GM11168 (cell line): ENCODE data around the gene MKRN1.
"Not testable (repeated sequence)": the region's sequence is repeated elsewhere in the genome, so short reads cannot be mapped to it uniquely, and the experiment has no call there.

Source experiments
- in situ Hi-C: fragments of 300-500 bp; cut with MboI; formaldehyde crosslinking; loops from one replicate; pipeline ENCODE4 v1.12.0; 2022; ENCODE audit warnings: low sequenced_read_pairs; ENCODE audit not compliant: unreplicated experiment

The MKRN1 gene, protein sequence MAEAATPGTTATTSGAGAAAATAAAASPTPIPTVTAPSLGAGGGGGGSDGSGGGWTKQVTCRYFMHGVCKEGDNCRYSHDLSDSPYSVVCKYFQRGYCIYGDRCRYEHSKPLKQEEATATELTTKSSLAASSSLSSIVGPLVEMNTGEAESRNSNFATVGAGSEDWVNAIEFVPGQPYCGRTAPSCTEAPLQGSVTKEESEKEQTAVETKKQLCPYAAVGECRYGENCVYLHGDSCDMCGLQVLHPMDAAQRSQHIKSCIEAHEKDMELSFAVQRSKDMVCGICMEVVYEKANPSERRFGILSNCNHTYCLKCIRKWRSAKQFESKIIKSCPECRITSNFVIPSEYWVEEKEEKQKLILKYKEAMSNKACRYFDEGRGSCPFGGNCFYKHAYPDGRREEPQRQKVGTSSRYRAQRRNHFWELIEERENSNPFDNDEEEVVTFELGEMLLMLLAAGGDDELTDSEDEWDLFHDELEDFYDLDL

GRCh38 chr7:140479062-140479738, at the start of gene MKRN1:
Gene MKRN1 (minus strand): TSS chr7:140479505. CDS start chr7:140479344, 161 bp downstream.
- in situ Hi-C loops: no loop called here

- in situ Hi-C loops: no loop called here
These were observed 47.7 kb upstream of the MKRN1 start for GRCh38 chr7:140526787-140527664.

DNA sequence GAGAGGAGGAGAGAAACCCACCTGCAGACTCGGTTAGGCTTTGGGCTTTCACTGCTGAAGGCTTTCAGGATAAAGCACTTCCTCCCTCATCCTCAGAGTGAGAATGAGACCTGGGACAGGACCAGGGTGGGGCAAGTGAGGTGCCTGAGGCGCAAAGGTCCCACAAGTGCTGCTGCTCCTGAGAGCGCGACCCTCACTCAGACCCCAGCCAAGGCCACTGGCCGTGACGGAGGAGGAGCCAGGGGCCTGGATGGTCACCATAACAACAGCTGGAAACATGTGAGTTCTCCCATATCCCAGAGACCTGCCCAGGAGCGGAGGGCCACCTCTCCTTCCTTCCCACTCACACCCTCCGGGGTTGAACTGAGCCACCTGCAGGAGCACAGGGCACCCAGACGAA, 46.9 kb upstream of the MKRN1 start:
- in situ Hi-C loops: no loop called here

- in situ Hi-C loops: no loop called here
These were observed 46.4 kb upstream of the MKRN1 start for GRCh38 chr7:140525743-140526142.

DNA sequence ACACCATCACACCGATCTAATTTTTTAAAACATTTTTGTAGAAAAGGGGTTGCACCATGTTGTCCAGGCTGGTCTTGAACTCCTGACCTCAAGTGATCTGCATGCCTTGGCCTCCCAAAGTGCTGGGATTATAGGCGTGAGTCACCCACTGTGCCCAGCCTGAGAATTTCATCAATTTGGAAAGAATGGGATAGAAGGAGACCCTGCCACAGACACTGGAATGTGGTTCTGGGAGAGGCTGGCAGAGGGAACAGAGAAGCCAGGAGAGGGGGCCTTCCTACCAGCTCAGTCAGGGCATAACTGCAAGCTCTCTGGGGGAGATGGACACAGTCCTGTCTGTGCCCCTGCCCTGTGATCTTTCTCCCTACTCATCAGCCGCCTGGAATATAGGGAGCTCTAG, 42.1 kb upstream of the MKRN1 start:
- in situ Hi-C loops: no loop called here

- in situ Hi-C loops: loop anchor here (10.0 kb wide), 1 partner anchor 136 kb away; no protein-coding TSS in a partner anchor
These were observed 39.7 kb upstream of the MKRN1 start for GRCh38 chr7:140519007-140519399.

DNA sequence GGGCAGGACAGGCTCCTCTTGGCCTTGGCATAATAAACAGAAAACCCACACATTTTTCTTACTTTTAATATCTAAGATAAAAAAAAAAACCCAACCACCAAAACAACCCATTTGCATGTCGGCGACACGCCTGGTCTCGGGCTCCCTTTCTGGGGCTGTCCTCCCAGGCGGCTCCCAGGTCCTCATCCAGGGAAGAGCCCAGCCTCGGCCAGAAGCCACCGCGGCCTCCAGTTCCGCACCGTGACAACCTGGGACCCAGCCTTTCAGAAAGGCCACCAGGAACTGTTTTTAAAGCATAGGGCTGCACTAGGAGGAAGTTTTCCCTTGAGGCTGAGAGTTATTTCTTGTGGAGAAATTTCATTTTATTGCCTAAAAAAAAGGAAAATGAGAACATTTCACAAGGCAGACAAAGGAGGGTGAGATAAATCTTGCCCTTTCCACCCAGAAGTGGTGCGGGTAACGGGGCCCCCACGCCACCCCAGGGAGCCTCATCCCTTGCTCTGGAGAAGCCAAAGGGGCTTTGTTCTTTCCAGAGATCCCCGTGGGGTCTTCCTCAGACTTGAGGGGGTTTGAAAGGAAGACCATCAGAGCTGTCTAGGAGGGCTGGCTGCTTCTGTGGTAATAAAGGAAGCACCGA, 39.2 kb upstream of the MKRN1 start:
- in situ Hi-C loops: loop anchor here (10.0 kb wide), 1 partner anchor 136 kb away; no protein-coding TSS in a partner anchor

GRCh38 chr7:140517546-140518369, 38.5 kb upstream of the MKRN1 start:
- in situ Hi-C loops: loop anchor here (10.0 kb wide), 1 partner anchor 137 kb away; no protein-coding TSS in a partner anchor

DNA sequence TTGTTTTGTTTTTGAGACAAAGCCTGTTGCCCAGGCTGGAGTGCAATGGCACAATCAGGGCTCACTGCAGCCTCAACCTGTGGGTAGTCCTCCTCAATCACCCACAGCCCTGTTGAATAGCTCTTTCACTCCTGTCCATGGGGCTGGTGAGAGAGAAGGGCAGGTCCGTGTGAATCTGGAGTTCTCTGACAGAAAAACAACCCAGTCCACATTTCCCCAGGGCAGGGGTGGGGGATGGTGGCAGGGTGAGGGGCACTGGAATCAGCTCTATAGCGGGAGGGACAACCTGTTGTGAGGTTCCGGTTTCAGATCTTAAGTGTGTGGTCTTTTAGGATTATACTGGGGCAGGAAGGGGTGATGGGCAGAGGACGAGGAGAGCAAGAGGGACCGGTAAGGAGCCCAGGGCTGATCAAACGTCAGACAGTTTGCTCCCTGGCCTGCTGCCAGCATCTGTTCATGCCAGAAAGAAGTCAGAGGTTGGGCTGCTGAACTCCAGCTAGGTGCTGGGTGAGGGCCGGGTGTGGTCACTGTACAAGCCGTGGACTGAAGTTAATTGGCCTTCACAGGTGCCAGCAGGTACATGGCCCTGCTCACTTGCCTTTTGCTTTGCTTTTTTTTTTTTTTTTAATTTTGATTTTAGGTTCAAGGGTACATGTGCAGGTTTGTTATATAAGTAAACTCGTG, 33.2 kb upstream of the MKRN1 start:
- in situ Hi-C loops: loop anchor here (10.0 kb wide), 1 partner anchor 142 kb away; no protein-coding TSS in a partner anchor

GRCh38 chr7:140509789-140510188, 30.5 kb upstream of the MKRN1 start:
- in situ Hi-C loops: loop anchor here (10.0 kb wide), 1 partner anchor 145 kb away; no protein-coding TSS in a partner anchor

GRCh38 chr7:140507556-140507955, 28.3 kb upstream of the MKRN1 start:
- in situ Hi-C loops: not testable (repeated sequence)

GRCh38 chr7:140506788-140507464, 27.6 kb upstream of the MKRN1 start:
- in situ Hi-C loops: no loop called here

- in situ Hi-C loops: no loop called here
These were observed 22.7 kb upstream of the MKRN1 start for GRCh38 chr7:140501966-140502365.

GRCh38 chr7:140497807-140498206, 18.5 kb upstream of the MKRN1 start:
- in situ Hi-C loops: not testable (repeated sequence)

GRCh38 chr7:140497241-140497769, 18.0 kb upstream of the MKRN1 start:
- in situ Hi-C loops: no loop called here

DNA sequence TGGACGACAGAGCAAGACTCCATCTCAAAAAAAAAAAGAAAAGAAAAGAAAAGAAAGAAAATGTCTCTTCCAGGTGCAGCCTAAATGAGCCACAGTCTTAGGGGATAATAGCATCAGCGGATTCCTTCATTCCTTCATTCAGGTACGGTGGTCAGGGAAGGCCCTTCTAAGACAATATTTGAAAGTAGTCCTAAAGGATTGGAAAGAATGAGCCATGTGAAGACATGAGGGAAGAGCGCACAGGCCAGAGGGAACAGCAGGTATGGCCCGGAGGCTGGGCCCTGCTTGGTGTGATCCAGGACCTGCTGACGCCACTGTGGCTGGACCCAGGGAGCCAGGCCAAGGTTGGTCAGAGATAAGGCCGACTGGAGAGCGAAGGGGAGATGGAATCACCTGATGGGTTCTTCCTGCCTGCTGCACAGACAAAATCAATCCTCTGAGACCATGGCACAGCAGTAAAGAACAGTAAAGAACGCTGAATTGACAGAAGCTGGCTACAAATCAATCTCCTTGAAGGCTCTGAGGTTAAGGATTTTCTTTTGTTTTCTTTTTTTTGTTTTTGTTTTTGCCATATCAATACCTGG, 16.3 kb upstream of the MKRN1 start:
- in situ Hi-C loops: no loop called here

DNA sequence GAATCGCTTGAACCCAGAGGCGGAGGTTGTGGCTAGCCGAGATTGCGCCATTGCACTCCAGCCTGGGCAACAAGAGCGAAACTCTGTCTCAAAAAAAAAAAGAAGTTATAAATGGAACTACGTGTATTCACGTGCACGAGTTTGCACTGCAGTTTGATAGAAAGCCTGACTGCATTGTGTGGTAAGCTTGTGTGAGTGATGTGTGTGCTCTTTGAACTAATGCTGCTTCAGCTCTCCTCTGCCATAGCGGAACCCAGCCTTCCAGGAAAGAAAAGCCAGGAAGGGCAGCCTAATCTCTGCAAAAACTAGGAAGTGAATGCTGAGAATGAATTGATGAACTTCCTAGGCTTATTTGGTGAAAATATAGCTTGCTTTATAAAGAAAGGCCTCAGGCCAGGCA, 15.6 kb upstream of the MKRN1 start:
- in situ Hi-C loops: no loop called here
